ENCODE results near the gene SIAH2. TPM values are rescaled to one million over a fixed set of nuclear protein-coding genes. Genes with fewer than 3 reads are reported as not detected.
A peak's percentile ranks its signal among the peaks of the same experiment; 100 is the strongest.

SIAH2 gene
- polyA plus RNA-seq, 3 donors, result 24.6 to 43.5 (median 28.2) TPM

- no peaks in the 10 kb centered on the region for H3K36me3 ChIP-seq (replicated peaks in 1 of 2; ENCODE audit: control insufficient read depth in 1 of 2, insufficient read depth in 2 of 2, low read length in 2 of 2)
- H3K9ac ChIP-seq (ENCODE audit: insufficient read depth, low read length, poor library complexity, severe bottlenecking), result no peak overlapping the region
- no peak overlapping the region for H3K27ac ChIP-seq (ENCODE audit: low read depth in 1 of 2, low read length in 2 of 2)
- intact Hi-C loops (cut with micrococcal nuclease), result no loop called here
- Mint-ChIP-seq H3K4me3 (no peak overlapping the region), H3K9me3 (peaks cover 0 to 6% (median 0%) of the 10 kb centered on the region in 7 donors), H3K27ac (no peak overlapping the region), H3K27me3 (ENCODE audit: low read depth in 3 of 3) (peaks cover 1% of the 10 kb centered on the region in 3 donors), H3K4me1 (no peaks in the 10 kb centered on the region), H3K36me3 (no peaks in the 10 kb centered on the region)
- no peak overlapping the region for H3K4me3 ChIP-seq (replicated peaks in 1 of 3; ENCODE audit: low read depth in 2 of 3, low read length in 3 of 3)
- H3K9me3 ChIP-seq (replicated peaks in 1 of 2; ENCODE audit: control insufficient read depth in 1 of 2, insufficient read depth in 1 of 2, low read length in 2 of 2), result no peaks in the 10 kb centered on the region
- no peaks in the 10 kb centered on the region for H4K20me1 ChIP-seq (ENCODE audit: insufficient read depth, low read length)
- H3K4me2 ChIP-seq (replicated peaks; ENCODE audit: extremely low read depth, low read length, poor library complexity, severe bottlenecking), result no peak overlapping the region
- H3K79me2 ChIP-seq (ENCODE audit: insufficient read depth, low read length), result no peaks in the 10 kb centered on the region
- no peaks in the 10 kb centered on the region for H3K4me1 ChIP-seq (ENCODE audit: control insufficient read depth in 1 of 2, insufficient read depth in 2 of 2, low read length in 2 of 2)
- 89% methylated on average over 1 of the region's 2 CpGs for WGBS (ENCODE audit: insufficient coverage)
- no peak for DNase-seq
- H3K27me3 ChIP-seq (ENCODE audit: control insufficient read depth in 2 of 2, insufficient read depth in 2 of 2, low read length in 2 of 2), result no peaks in the 10 kb centered on the region
- TF ChIP-seq CTCF (IDR thresholded peaks at IDR 0.05), result no peak
- H2AFZ ChIP-seq (ENCODE audit: insufficient read depth, low read depth, low read length, poor library complexity, severe bottlenecking), result no peak overlapping the region
Measured at GRCh38 chr3:150805354-150805753, 42.4 kb upstream of the SIAH2 start.

GRCh38 chr3:150803440-150803985, 40.5 kb upstream of the SIAH2 start:
- Histone ChIP-seq H2AFZ (ENCODE audit: insufficient read depth, low read depth, low read length, poor library complexity, severe bottlenecking) (no peak overlapping the region), H3K27me3 (ENCODE audit: control insufficient read depth in 2 of 2, insufficient read depth in 2 of 2, low read length in 2 of 2) (no peaks in the 10 kb centered on the region)
- H3K27ac Mint-ChIP-seq, result peak overlapping the region in 1 of 7 donors; percentile 9

More at GRCh38 chr3:150803440-150803985, 40.5 kb upstream of the SIAH2 start:
- Histone ChIP-seq H3K4me1 (ENCODE audit: control insufficient read depth in 1 of 2, insufficient read depth in 2 of 2, low read length in 2 of 2) (peaks cover 1 to 2% of the 10 kb centered on the region in 2 donors), H3K27ac (ENCODE audit: low read depth in 1 of 2, low read length in 2 of 2) (no peak overlapping the region), H3K4me2 (replicated peaks; ENCODE audit: extremely low read depth, low read length, poor library complexity, severe bottlenecking) (no peak overlapping the region), H3K36me3 (replicated peaks in 1 of 2; ENCODE audit: control insufficient read depth in 1 of 2, insufficient read depth in 2 of 2, low read length in 2 of 2) (no peaks in the 10 kb centered on the region), H3K4me3 (replicated peaks in 1 of 3; ENCODE audit: low read depth in 2 of 3, low read length in 3 of 3) (no peak overlapping the region), H4K20me1 (ENCODE audit: insufficient read depth, low read length) (no peaks in the 10 kb centered on the region), H3K79me2 (ENCODE audit: insufficient read depth, low read length) (no peaks in the 10 kb centered on the region), H3K9ac (ENCODE audit: insufficient read depth, low read length, poor library complexity, severe bottlenecking) (no peak overlapping the region), H3K9me3 (replicated peaks in 1 of 2; ENCODE audit: control insufficient read depth in 1 of 2, insufficient read depth in 1 of 2, low read length in 2 of 2) (no peaks in the 10 kb centered on the region)
- H3K36me3 Mint-ChIP-seq, result no peaks in the 10 kb centered on the region
- peaks cover 0 to 6% (median 0%) of the 10 kb centered on the region in 7 donors for H3K9me3 Mint-ChIP-seq
- intact Hi-C loops (cut with micrococcal nuclease), result no loop called here
- H3K4me1 Mint-ChIP-seq, result peaks cover under 1% of the 10 kb centered on the region
- TF ChIP-seq CTCF (IDR thresholded peaks at IDR 0.05), result no peak
- no peak for DNase-seq
- no peak overlapping the region for H3K4me3 Mint-ChIP-seq
- WGBS (ENCODE audit: insufficient coverage), result 87% methylated on average over 5 of the region's 9 CpGs
- peaks cover 0 to 3% (median 1%) of the 10 kb centered on the region in 3 donors for H3K27me3 Mint-ChIP-seq (ENCODE audit: low read depth in 3 of 3)

Measured in CD14-positive monocyte (primary cell).